HepG2 (cell line): ENCODE measurements around the gene ABCC2. TPM values are rescaled to one million over a fixed set of nuclear protein-coding genes. Genes with fewer than 3 reads are reported as not detected.

ENCODE experiments used
- ATAC-seq: fragments of 200-7000 bp; cut with Tn5 transposase; 3 replicates; pipeline ENCODE4 v1.9.1; 2020; ENCODE audit warnings: mild to moderate bottlenecking, moderate library complexity
- BruUV-seq: library from RNA; stranded (reverse); fragments of 400-500 nt; replicated peaks from 2 replicates; lab custom pipeline; 2021; lab: Mats Ljungman, UMichigan
- CTCF ChIA-PET: fragments of 300-600 bp; formaldehyde crosslinking; extraction: SDS; loops from one replicate; lab custom pipeline; 2021; ENCODE audit warnings: low total read pairs, inconsistent platforms, low intra/inter-chr PET ratio; lab: Yijun Ruan, JAX
- POLR2A ChIA-PET: fragments of 350-600 bp; sonication (Branson Sonifier 250); formaldehyde crosslinking; loops from one replicate; lab custom pipeline; 2020; ENCODE audit warnings: antibody characterized with exemption, inconsistent platforms; lab: Yijun Ruan, JAX
- DNase-seq: peaks from one replicate; pipeline ENCODE4 v3.0.0-alpha.2; 2015; ENCODE audit warnings: low spot score
- FAIRE-seq: peaks from 3 replicates; lab custom pipeline; 2011; peaks lifted over from hg19 to GRCh38; lab: Jason Lieb, UNC
- H2AFZ ChIP-seq: one replicate; pipeline ENCODE4 v1.6.1; 2011; ENCODE audit warnings: low read length, inconsistent platforms
- H3K27ac ChIP-seq: fragments of 300-600 bp; 3 replicates; pipeline ENCODE4 v1.8.0; 2011; ENCODE audit warnings: mixed run types, mild to moderate bottlenecking, mixed read lengths, low read length, inconsistent platforms; ENCODE audit not compliant: insufficient read depth; ENCODE audit errors: extremely low read length
- H3K27me3 ChIP-seq, 2 experiments: fragments of 200-600 bp in 1 of 2; 2 replicates in 1 of 2; 3 replicates in 1 of 2; pipeline versions ENCODE4 v1.6.0 to v1.8.0; 2011; ENCODE audit warnings: low read length in 2 of 2, mild to moderate bottlenecking in 2 of 2, moderate library complexity in 2 of 2, inconsistent platforms in 1 of 2; ENCODE audit not compliant: insufficient read depth in 2 of 2, control insufficient read depth in 1 of 2
- H3K36me3 ChIP-seq, 2 experiments: fragments of 200-600 bp in 1 of 2; replicated peaks in 1 of 2; 2 replicates in 1 of 2; 3 replicates in 1 of 2; pipeline versions ENCODE4 v1.5.1 to v1.8.0; 2011; ENCODE audit warnings: low read length in 2 of 2, inconsistent platforms in 1 of 2; ENCODE audit not compliant: insufficient read depth in 2 of 2, control insufficient read depth in 1 of 2
- H3K4me1 ChIP-seq: 2 replicates; pipeline ENCODE4 v1.5.1; 2012; ENCODE audit warnings: low read length, inconsistent platforms; ENCODE audit not compliant: insufficient read depth
- H3K4me2 ChIP-seq: 2 replicates; pipeline ENCODE4 v1.6.0; 2011; ENCODE audit warnings: low read depth, low read length, inconsistent platforms
- H3K4me3 ChIP-seq, 3 experiments: fragments of 200-600 bp in 1 of 3; sonication (generic), shearing (Covaris generic) in 1 of 3; replicated peaks in 1 of 3; 2 replicates each; pipeline ENCODE4 v1.5.1; 2011 to 2016; ENCODE audit warnings: low read length in 3 of 3, inconsistent platforms in 2 of 3, low read depth in 2 of 3, mild to moderate bottlenecking in 2 of 3, control low read depth in 1 of 3, mixed read lengths in 1 of 3; ENCODE audit not compliant: insufficient read depth in 1 of 3
- H3K79me2 ChIP-seq: one replicate; pipeline ENCODE4 v1.6.1; 2011; ENCODE audit warnings: low read length, inconsistent platforms; ENCODE audit not compliant: insufficient read depth
- H3K9ac ChIP-seq: 2 replicates; pipeline ENCODE4 v1.6.0; 2011; ENCODE audit warnings: mild to moderate bottlenecking, low read depth, low read length, inconsistent platforms; ENCODE audit not compliant: insufficient read depth
- H3K9me3 ChIP-seq: 2 replicates; pipeline ENCODE4 v1.5.1; 2012; ENCODE audit warnings: mild to moderate bottlenecking, low read length
- H4K20me1 ChIP-seq: 2 replicates; pipeline ENCODE4 v1.6.0; 2011; ENCODE audit warnings: inconsistent platforms, mild to moderate bottlenecking, low read length, moderate library complexity; ENCODE audit not compliant: insufficient read depth
- AGO2 ChIP-seq: fragments of 200-400 bp; formaldehyde crosslinking; optimal IDR thresholded peaks from 2 replicates; pipeline ENCODE3; 2017; ENCODE audit warnings: mild to moderate bottlenecking, low read depth, low read length, moderate library complexity
- HDAC1 ChIP-seq: sonication (generic); formaldehyde crosslinking; IDR thresholded peaks from 2 replicates; pipeline ENCODE4 v1.5.1; 2020; ENCODE audit warnings: mild to moderate bottlenecking, missing genetic modification reagents
- POLR2A ChIP-seq, 2 experiments: IDR thresholded peaks; 2 replicates each; pipeline ENCODE4 v1.6.1; 2011; ENCODE audit warnings: low read depth in 2 of 2, low read length in 2 of 2, mild to moderate bottlenecking in 1 of 2, moderate library complexity in 1 of 2; ENCODE audit not compliant: insufficient read depth in 1 of 2
- POLR2G ChIP-seq: fragments of 200-400 bp; formaldehyde crosslinking; IDR thresholded peaks from 2 replicates; pipeline ENCODE4 v1.6.1; 2018; ENCODE audit warnings: mild to moderate bottlenecking, low read depth, low read length, moderate library complexity
- RBM22 ChIP-seq: fragments of 200-400 bp; formaldehyde crosslinking; optimal IDR thresholded peaks from 2 replicates; pipeline ENCODE3; 2017; ENCODE audit warnings: mild to moderate bottlenecking, low read length, moderate library complexity
- TRIM22 ChIP-seq: fragments of 450-650 bp; IDR thresholded peaks from 2 replicates; pipeline ENCODE4 v1.6.1; 2017
- ZNF367 ChIP-seq: sonication (generic); formaldehyde crosslinking; IDR thresholded peaks from 2 replicates; pipeline ENCODE4 v1.4.0; 2020; ENCODE audit warnings: missing genetic modification reagents, borderline replicate concordance
- WGBS: methylation state at CpG from one replicate; pipeline ENCODE4 v1.1.6; 2017; ENCODE audit warnings: low lambda C conversion rate; 5-methylcytosine and 5-hydroxymethylcytosine counted together
- in situ Hi-C: cut with HindIII; loops from 2 replicates; pipeline ENCODE4 v1.10.0; 2017; ENCODE audit warnings: low pct_unique_long_range_greater_than_20kb; ENCODE audit not compliant: extremely low pct_ligation_motif_present
- intact Hi-C: fragments of 100-400 bp; cut with micrococcal nuclease; formaldehyde crosslinking; loops from one replicate; pipeline ENCODE4 v1.10.0; 2022; ENCODE audit not compliant: unreplicated experiment
- polyA plus RNA-seq, 8 experiments: library from polyadenylated mRNA; depleted of rRNA in 3 of 8; stranded (reverse) in 7 of 8; unstranded in 1 of 8; fragments of >200 nt; fragmentation: Illumina TruSeq in 4 of 8; extraction: Trizol in 4 of 8; gene quantifications; 2 replicates each; pipeline versions ENCODE4 v1.2.1 to v1.2.3, GENCODE V29; 2011 to 2016; ENCODE audit warnings: low read depth in 4 of 8, missing spikeins in 1 of 8, mixed read lengths in 1 of 8; ENCODE audit not compliant: insufficient read depth in 1 of 8
- total RNA-seq, 5 experiments: library from RNA; depleted of rRNA; stranded (reverse); fragments of >200 nt; fragmentation: Illumina TruSeq; extraction: Trizol; gene quantifications; 2 replicates each; pipeline ENCODE4 v1.2.3, GENCODE V29; 2016; ENCODE audit warnings: low read depth in 1 of 5
- TF ChIP-seq, protein P1 (sequence below): sonication (generic); formaldehyde crosslinking; IDR thresholded peaks from 2 replicates; pipeline ENCODE4 v1.5.0; 2020; ENCODE audit warnings: mild to moderate bottlenecking, missing genetic modification reagents, borderline replicate concordance

ABCC2 gene
- total and polyA plus RNA-seq, 2 of the 13 experiments (the other 11 are each of a cell fraction or from before 2014, with no cell fraction given) = 181 to 497 TPM

- WGBS = 93% methylated on average over 3 of the region's 3 CpGs
- no peak for DNase-seq
These were observed 16.5 kb downstream of the ABCC2 start for GRCh38 chr10:99798920-99799319.

More at GRCh38 chr10:99798920-99799319, 16.5 kb downstream of the ABCC2 start:
- Histone ChIP-seq H3K36me3 (peaks cover 47 to 92% of the 10 kb centered on the region in 2 experiments), H3K4me3 (no peak overlapping the region), H4K20me1 (peaks cover 4% of the 10 kb centered on the region; the same call in 1 of the 2 replicates), H3K79me2 (no peaks in the 10 kb centered on the region), H3K9me3 (no peaks in the 10 kb centered on the region), H3K9ac (no peak overlapping the region), H3K4me1 (no peaks in the 10 kb centered on the region), H3K27ac (no peak overlapping the region), H3K4me2 (no peak overlapping the region), H2AFZ (no peak overlapping the region), H3K27me3 (no peaks in the 10 kb centered on the region)
- TF ChIP-seq AGO2 = peak; percentile 23
- TF ChIP-seq ZNF367 = no peak
- TF ChIP-seq HDAC1 (CRISPR knock-in tag) = no peak
- TF ChIP-seq, protein P1, sequence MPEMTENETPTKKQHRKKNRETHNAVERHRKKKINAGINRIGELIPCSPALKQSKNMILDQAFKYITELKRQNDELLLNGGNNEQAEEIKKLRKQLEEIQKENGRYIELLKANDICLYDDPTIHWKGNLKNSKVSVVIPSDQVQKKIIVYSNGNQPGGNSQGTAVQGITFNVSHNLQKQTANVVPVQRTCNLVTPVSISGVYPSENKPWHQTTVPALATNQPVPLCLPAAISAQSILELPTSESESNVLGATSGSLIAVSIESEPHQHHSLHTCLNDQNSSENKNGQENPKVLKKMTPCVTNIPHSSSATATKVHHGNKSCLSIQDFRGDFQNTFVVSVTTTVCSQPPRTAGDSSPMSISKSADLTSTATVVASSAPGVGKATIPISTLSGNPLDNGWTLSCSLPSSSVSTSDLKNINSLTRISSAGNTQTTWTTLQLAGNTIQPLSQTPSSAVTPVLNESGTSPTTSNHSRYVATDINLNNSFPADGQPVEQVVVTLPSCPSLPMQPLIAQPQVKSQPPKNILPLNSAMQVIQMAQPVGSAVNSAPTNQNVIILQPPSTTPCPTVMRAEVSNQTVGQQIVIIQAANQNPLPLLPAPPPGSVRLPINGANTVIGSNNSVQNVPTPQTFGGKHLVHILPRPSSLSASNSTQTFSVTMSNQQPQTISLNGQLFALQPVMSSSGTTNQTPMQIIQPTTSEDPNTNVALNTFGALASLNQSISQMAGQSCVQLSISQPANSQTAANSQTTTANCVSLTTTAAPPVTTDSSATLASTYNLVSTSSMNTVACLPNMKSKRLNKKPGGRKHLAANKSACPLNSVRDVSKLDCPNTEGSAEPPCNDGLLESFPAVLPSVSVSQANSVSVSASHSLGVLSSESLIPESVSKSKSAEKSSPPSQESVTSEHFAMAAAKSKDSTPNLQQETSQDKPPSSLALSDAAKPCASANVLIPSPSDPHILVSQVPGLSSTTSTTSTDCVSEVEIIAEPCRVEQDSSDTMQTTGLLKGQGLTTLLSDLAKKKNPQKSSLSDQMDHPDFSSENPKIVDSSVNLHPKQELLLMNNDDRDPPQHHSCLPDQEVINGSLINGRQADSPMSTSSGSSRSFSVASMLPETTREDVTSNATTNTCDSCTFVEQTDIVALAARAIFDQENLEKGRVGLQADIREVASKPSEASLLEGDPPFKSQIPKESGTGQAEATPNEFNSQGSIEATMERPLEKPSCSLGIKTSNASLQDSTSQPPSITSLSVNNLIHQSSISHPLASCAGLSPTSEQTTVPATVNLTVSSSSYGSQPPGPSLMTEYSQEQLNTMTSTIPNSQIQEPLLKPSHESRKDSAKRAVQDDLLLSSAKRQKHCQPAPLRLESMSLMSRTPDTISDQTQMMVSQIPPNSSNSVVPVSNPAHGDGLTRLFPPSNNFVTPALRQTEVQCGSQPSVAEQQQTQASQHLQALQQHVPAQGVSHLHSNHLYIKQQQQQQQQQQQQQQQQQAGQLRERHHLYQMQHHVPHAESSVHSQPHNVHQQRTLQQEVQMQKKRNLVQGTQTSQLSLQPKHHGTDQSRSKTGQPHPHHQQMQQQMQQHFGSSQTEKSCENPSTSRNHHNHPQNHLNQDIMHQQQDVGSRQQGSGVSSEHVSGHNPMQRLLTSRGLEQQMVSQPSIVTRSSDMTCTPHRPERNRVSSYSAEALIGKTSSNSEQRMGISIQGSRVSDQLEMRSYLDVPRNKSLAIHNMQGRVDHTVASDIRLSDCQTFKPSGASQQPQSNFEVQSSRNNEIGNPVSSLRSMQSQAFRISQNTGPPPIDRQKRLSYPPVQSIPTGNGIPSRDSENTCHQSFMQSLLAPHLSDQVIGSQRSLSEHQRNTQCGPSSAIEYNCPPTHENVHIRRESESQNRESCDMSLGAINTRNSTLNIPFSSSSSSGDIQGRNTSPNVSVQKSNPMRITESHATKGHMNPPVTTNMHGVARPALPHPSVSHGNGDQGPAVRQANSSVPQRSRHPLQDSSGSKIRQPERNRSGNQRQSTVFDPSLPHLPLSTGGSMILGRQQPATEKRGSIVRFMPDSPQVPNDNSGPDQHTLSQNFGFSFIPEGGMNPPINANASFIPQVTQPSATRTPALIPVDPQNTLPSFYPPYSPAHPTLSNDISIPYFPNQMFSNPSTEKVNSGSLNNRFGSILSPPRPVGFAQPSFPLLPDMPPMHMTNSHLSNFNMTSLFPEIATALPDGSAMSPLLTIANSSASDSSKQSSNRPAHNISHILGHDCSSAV (CRISPR knock-in tag) = no peak
- no peak for TF ChIP-seq TRIM22
- peak; percentile 66 for TF ChIP-seq RBM22
- TF ChIP-seq POLR2A (IDR thresholded peaks at IDR 0.05; ENCODE audit: insufficient read depth in 1 of 2, low read depth in 2 of 2, low read length in 2 of 2) = peak in 1 of 2 experiments; percentile 34; a peak in 1 of 4 replicates
- peak; percentile 4; the same call in 1 of the 2 replicates for TF ChIP-seq POLR2G
- ATAC-seq (peak; percentile 17; the same call in 2 of the 3 replicates), FAIRE-seq (no peak)
- BruUV-seq = no TSS peak
- CTCF ChIA-PET = no interaction called here
- POLR2A ChIA-PET = interaction anchor here (1.4 to 3.0 kb wide), 3 partner anchors 11 to 66 kb away, joined by 4 to 20 read pairs (median 9); partner anchors contain the start of genes ABCC2, COX15 and CUTC
- in situ Hi-C loops = no loop called here
- intact Hi-C loops = no loop called here
